Thyroid gland (tissue), 4 donors: ENCODE measurements around the gene ANKRD55. TPM values are rescaled to one million over a fixed set of nuclear protein-coding genes. Genes with fewer than 3 reads are reported as not detected.

Experiments used
- DNase-seq, 2 donors: peaks; one replicate each; pipeline ENCODE4 v3.0.0-alpha.2; 2019
- H3K27ac ChIP-seq, 3 donors: fragments of 200-600 bp; sonication (generic); 1 replicate in 2 of 3; 2 replicates in 1 of 3; pipeline ENCODE4 v1.5.1; 2016 to 2019; ENCODE audit warnings: mild to moderate bottlenecking in 1 of 3, moderate library complexity in 1 of 3
- H3K27me3 ChIP-seq: fragments of 200-600 bp; sonication (generic); one replicate; pipeline ENCODE4 v1.5.1; 2019
- H3K36me3 ChIP-seq, 2 donors: fragments of 200-600 bp; sonication (generic); one replicate each; pipeline ENCODE4 v1.5.1; 2016 to 2019
- H3K4me1 ChIP-seq, 2 donors: fragments of 200-600 bp; sonication (generic); one replicate each; pipeline ENCODE4 v1.5.1; 2017 to 2019
- H3K4me3 ChIP-seq, 3 donors: fragments of 200-600 bp; sonication (generic); replicated peaks in 1 of 3; 1 replicate in 2 of 3; 2 replicates in 1 of 3; pipeline ENCODE4 v1.5.1; 2016; ENCODE audit warnings: mild to moderate bottlenecking in 1 of 3
- H3K9me3 ChIP-seq: fragments of 200-600 bp; sonication (generic); one replicate; pipeline ENCODE4 v1.5.1; 2017
- CTCF ChIP-seq, 6 experiments: fragments of 200-600 bp in 3 of 6; fragments of 450-650 bp in 3 of 6; sonication (generic) in 3 of 6; IDR thresholded peaks; one replicate each; pipeline ENCODE4 v1.5.1; 2016 to 2019; ENCODE audit warnings: antibody characterized with exemption in 6 of 6, mild to moderate bottlenecking in 2 of 6, inconsistent platforms in 1 of 6, moderate library complexity in 1 of 6
- POLR2A ChIP-seq, 2 donors: fragments of 450-650 bp; IDR thresholded peaks; one replicate each; pipeline ENCODE4 v1.6.1; 2017; ENCODE audit warnings: antibody characterized with exemption in 2 of 2, mild to moderate bottlenecking in 2 of 2, moderate library complexity in 1 of 2
- WGBS, 2 donors: methylation state at CpG; one replicate each; pipeline ENCODE4 v1.1.5; 2017; 5-methylcytosine and 5-hydroxymethylcytosine counted together
- intact Hi-C: fragments of 100-400 bp; cut with DNase I; formaldehyde crosslinking; loops from one replicate; pipeline ENCODE4 v1.15.1; 2023
- total RNA-seq, 4 donors: library from RNA; depleted of rRNA; stranded (reverse); fragments of >200 nt; gene quantifications; one replicate each; pipeline ENCODE4 v1.2.3, GENCODE V29; 2016

ANKRD55 gene
- total RNA-seq, 4 donors from 2014 or later: 0.22 to 0.94 TPM; not detected in 2

- Histone ChIP-seq H3K36me3 (no peaks in the 10 kb centered on the region), H3K9me3 (no peaks in the 10 kb centered on the region), H3K4me1 (peaks cover 21 to 37% of the 10 kb centered on the region in 2 donors), H3K27me3 (no peaks in the 10 kb centered on the region), H3K4me3 (no peak overlapping the region), H3K27ac (peak overlapping the region; percentile 62 to 80 (median 78))
- no peak for TF ChIP-seq CTCF (IDR thresholded peaks at IDR 0.05)
- no peak for TF ChIP-seq POLR2A (IDR thresholded peaks at IDR 0.05)
- intact Hi-C loops: loop anchor here (10.0 kb wide), 1 partner anchor 206 kb away; no protein-coding TSS in a partner anchor
- 40 to 67% methylated on average over 7 of the region's 7 CpGs for WGBS, 2 donors
- DNase-seq: peak; percentile 57 to 58
These were observed 45.2 kb upstream of the ANKRD55 start for GRCh38 chr5:56278335-56278753.

DNA sequence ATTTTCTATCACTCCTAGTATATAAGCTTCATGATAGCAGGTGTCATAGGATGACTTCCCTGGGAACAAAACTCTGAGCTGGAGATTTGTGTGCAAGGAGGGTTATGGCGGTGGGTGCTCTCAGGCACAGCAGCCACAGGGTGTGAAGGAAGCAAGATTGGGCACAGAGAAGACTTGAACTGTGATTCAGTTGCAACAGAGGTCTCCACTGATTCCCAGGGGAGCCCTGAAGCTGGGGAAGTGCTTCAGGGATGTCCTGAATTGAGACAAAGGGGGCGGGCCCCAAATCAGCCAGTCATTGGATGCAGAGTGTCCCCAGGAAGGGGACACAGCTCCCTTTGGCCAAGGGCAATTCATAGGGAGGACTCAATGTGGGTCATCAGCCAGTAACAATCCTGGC lies 44.4 kb upstream of the ANKRD55 start:
- Histone ChIP-seq H3K36me3 (no peaks in the 10 kb centered on the region), H3K9me3 (no peaks in the 10 kb centered on the region), H3K27ac (peak overlapping the region in 2 of 3 donors; percentile 51 to 78), H3K4me1 (peaks cover 21 to 41% of the 10 kb centered on the region in 2 donors), H3K27me3 (no peaks in the 10 kb centered on the region), H3K4me3 (no peak overlapping the region)
- no peak for DNase-seq
- intact Hi-C loops: loop anchor here (10.0 kb wide), 1 partner anchor 207 kb away; no protein-coding TSS in a partner anchor
- no peak for TF ChIP-seq POLR2A (IDR thresholded peaks at IDR 0.05)
- TF ChIP-seq CTCF (IDR thresholded peaks at IDR 0.05): no peak
- WGBS, 2 donors: 94 to 95% methylated on average over 2 of the region's 2 CpGs

- Histone ChIP-seq H3K9me3 (no peaks in the 10 kb centered on the region), H3K27ac (peak overlapping the region in 2 of 3 donors; percentile 1 to 44), H3K27me3 (no peaks in the 10 kb centered on the region), H3K4me1 (peaks cover 12 to 36% of the 10 kb centered on the region in 2 donors), H3K36me3 (no peaks in the 10 kb centered on the region), H3K4me3 (no peak overlapping the region)
- TF ChIP-seq POLR2A (IDR thresholded peaks at IDR 0.05) (no peak), CTCF (IDR thresholded peaks at IDR 0.05) (no peak)
- intact Hi-C loops: loop anchor here (5.0 to 10.0 kb wide), 2 partner anchors 211 to 564 kb away; no protein-coding TSS in a partner anchor
- peak; percentile 72 to 73 for DNase-seq
- 34 to 46% methylated on average over 4 of the region's 4 CpGs for WGBS, 2 donors
These were observed 40.3 kb upstream of the ANKRD55 start for GRCh38 chr5:56273376-56273955.

DNA sequence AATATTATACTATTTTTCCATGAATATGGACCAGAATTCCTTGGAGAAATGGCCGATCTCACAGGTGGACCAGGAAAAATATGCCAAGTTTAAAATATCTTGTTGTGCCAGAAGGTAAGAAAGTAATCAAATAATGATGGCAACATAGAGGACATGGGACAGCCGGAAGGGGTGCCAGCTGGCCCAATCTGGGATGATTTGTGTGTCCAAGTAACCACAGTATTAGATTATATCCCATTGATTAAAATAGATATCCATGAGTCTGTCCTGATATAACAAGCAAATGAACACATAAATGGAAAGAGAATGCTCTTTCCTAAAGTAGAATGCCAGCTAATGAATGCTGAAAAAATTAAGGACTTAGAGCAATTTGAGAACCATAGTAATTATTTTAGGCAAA lies 39.6 kb upstream of the ANKRD55 start:
- DNase-seq: no peak
- H3K4me1 ChIP-seq: peaks cover 7 to 29% of the 10 kb centered on the region in 2 donors
- H3K27me3 ChIP-seq: no peaks in the 10 kb centered on the region
- no peaks in the 10 kb centered on the region for H3K36me3 ChIP-seq
- intact Hi-C loops: loop anchor here (5.0 to 10.0 kb wide), 2 partner anchors 212 to 565 kb away; no protein-coding TSS in a partner anchor
- 93 to 97% methylated on average over 2 of the region's 2 CpGs for WGBS, 2 donors
- no peak for TF ChIP-seq CTCF (IDR thresholded peaks at IDR 0.05)
- TF ChIP-seq POLR2A (IDR thresholded peaks at IDR 0.05): no peak
- no peak overlapping the region for H3K4me3 ChIP-seq
- peak overlapping the region in 1 of 3 donors; percentile 44 for H3K27ac ChIP-seq
- H3K9me3 ChIP-seq: no peaks in the 10 kb centered on the region
